Dermis blood vessel endothelial cell (primary cell): ENCODE results near the gene SOCS6. TPM values are rescaled to one million over a fixed set of nuclear protein-coding genes. Genes with fewer than 3 reads are reported as not detected.
A peak's percentile ranks its signal among the peaks of the same experiment; 100 is the strongest.
"Not testable (repeated sequence)": the region's sequence is repeated elsewhere in the genome, so short reads cannot be mapped to it uniquely, and the experiment has no call there.

Source experiments
- DNase-seq: peaks from one replicate; pipeline ENCODE4 v3.0.0; 2010
- total RNA-seq: library from RNA; depleted of rRNA; stranded (reverse); fragments of >200 nt; gene quantifications from 2 replicates; pipeline ENCODE4 v1.2.3, GENCODE V29; 2014

The SOCS6 gene
- total RNA-seq, 1 donor from 2014 or later: 36.6 TPM

DNA sequence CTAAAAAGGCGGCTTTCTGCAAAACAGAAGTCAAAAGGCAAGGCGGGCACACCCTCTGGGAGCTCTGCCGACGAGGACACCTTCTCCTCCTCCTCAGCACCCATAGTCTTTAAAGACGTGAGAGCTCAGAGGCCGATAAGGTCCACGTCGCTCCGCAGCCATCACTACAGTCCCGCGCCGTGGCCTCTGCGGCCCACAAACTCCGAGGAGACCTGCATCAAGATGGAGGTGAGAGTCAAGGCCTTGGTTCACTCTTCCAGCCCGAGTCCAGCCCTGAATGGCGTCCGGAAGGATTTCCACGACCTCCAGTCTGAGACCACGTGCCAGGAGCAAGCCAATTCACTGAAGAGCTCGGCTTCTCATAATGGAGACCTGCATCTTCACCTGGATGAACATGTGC, 36.1 kb downstream of the SOCS6 start:
- no peak for DNase-seq

DNA sequence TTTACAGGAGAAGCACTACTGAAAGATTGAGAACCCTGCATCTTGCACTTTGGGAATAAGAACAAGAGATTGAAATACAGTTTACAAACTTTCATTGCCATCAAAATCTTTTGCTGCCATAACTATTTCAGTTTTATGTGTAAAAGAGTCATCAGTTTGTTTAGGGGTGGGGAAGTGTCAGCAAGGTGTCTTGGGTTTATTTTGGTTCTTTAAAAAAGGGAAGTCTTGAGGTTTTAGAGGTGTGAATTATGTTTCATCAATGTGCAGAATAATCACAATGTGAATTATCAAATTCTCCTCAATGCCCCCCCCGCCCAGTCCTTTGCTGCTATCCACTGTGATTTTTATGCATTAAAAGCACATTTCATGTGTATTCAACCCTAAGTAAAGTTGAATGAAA, 37.4 kb downstream of the SOCS6 start:
- DNase-seq: no peak

DNA sequence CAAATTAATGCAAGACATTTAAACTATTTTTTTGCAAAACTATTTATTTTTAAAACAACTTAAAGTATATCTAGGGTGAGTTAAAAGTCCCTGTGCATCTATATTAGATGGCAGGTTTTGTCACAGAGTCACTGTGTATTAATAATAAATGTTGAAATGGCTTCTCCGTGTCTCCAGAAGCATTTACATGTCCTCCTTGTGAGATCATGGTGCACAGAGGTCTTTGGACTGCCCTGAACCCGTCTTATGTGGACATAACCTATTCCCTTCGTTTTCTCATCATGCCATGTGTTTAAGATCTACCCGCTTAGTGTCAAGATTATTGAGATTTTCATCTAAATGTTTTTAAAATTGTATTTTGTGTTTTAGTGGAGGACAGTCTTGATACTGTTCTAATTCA, 39.3 kb downstream of the SOCS6 start:
- DNase-seq: no peak

DNA sequence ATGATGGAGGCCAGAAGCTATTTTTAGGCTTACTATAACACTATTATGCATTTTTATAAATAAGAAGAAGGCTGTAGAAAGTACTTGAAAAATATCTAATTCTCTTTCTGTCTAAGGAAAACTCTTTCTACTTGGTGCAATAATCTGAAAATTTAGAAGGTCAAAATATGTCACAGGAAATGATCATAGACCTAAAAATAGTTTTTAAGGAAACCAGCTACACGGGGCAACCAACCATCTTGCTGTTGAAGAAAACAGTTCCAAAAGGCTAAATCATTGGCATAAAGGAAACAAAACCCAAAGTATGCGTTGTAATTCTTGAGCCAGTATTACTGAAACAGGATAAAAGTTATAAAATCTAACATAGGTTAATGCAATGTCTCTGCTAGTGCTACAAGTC, 40.2 kb downstream of the SOCS6 start:
- peak; percentile 65 for DNase-seq

DNA sequence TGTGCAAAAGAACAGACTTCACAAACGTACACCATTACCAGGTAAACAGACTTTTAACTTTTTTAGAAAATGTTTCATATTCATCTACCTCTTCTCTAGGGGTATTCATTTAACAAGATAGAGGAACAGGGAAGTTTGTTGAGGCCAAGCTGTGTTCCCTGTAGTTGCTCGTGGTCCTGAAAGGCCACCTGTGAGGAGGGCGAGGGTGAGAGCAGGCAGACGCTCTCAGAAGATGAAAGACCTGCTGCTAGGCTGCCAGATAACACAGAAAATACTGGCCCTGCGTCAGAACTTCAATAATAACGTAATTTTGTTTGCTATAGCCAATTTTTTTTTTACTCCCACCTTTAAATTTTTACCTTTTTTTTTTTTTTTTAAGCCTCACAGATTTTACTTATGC, 42.0 kb downstream of the SOCS6 start:
- no peak for DNase-seq

DNA sequence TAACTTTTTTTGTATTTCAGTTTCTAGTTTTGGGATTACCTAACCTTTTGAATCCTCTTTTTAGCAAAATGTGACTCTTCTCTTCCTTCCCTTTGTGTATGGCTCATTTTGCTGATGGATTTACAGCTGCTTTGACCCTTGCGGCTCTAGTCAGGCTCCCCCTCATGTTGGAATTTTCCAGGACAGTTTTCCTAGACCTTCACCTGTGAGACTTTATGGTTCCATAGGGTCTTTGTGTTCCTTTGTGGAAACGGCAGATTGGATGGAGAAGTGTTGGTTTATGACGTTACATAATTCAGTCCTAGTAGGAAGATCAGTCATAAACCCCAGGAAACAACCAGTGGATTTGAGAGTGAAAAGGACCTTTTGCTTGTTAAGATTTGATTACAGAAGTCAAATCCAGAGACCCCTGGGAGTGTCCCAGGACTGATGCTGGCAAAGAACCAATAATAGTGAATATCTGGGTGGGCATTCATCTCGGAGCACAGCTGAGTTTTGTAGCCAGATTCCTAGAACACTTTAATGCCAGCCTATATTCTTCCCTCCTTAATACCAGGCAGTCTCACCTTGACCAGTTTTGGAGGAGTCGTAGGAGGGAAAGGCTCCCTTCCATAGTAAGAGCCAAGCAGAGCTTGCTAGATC, 42.7 kb downstream of the SOCS6 start:
- no peak for DNase-seq

DNA sequence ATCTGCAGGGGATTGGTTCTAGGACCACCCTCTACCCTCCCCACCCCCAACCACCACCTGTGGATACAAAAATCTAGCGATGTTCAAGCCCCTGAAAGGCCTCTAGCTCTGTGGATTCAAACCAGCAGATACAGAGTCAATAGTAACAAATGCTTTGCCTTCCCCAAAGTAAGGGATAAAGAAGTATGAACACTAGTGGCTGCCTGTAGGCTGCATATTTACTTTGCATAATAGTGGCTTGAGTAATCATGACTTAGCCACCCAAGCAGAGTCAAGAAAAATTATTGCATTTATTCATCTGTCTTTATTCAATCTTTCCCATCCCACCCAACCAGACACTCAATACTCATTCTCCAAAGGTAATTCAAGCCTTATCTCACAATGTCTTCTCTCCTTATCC, 43.8 kb downstream of the SOCS6 start:
- DNase-seq: no peak

DNA sequence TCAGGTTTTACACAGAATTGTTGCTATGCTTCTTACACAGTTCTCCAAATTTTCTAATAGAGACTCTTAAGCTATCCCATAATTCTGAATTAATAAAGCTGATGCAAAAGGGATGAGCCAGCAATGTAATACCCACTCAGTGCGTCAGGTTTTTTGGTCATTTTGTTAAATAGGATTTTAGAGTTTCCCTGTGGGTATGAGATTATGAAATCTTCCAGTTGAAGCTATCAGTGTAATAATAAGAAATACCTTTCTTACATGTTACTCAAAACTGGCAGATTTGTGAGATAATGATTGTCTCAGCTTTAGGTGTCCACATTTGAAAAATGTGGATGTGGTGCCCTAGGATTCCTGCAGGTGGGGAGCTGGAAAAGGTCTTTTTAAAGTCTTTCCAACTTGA, 44.5 kb downstream of the SOCS6 start:
- DNase-seq: no peak

DNA sequence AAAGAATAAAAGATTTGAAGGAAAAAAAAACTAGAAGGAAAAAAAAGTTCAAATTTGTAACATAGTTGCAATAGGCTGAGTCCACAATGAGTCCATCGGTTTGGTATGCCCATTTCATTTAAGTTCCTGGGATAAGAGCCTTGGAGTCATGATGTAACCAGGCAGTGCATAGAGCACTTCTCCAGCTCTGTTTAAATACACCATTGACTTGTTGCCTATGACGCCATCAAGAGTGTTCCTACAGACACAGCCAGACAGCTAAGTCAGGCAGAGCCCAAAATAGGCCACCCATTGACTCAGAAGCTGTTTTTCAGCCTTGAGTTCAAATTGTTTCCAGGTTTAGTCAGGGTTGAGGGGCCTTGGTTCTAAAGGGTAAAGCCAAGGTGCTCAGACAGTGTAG, 44.9 kb downstream of the SOCS6 start:
- no peak for DNase-seq

DNA sequence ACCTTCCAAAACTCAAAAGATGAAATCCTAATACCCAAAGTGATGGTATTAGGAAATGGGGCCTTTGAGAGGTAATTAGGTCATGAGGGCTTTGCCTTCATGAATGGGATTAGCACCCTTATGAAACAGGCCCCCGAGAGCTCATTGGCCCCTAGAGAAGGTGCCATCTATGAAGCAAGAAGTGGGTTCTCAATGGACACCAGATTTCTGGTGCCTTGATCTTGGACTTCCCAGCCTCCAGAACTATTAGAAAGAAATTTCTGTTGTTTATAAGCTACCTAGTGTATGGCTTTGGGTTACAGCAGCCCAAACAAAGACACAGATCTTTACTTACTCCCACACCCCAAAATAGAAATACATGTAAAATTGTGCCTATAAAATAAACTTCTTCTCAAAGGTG, 45.4 kb downstream of the SOCS6 start:
- no peak for DNase-seq

DNA sequence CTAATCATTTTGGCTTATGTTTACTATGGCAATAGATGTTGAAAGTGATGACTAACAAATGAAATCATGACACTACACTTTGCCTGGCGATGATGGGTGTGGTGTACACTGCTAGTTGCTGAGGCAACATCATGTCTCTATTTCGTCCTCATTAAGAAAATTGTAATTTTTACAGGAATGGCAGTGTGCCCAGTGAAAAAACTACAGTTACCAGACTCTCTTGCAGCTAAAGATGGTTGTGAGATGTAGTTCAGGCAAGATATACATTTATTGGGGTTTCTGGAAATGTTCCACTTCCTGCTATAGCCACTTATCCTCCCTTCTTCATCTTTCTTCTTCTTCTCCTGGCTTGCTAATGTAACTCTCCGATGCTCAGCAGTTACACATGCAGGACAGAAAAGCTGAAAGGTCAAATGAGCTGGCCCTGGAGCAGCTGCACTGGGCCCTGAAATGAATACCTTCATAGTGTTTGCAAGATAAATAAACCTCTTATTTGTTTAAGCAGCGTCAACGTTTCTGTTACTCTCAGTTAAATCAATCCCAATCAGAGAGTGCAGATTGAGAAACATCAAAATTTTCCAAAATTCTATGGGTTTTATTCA, 46.0 kb downstream of the SOCS6 start:
- DNase-seq: no peak

DNA sequence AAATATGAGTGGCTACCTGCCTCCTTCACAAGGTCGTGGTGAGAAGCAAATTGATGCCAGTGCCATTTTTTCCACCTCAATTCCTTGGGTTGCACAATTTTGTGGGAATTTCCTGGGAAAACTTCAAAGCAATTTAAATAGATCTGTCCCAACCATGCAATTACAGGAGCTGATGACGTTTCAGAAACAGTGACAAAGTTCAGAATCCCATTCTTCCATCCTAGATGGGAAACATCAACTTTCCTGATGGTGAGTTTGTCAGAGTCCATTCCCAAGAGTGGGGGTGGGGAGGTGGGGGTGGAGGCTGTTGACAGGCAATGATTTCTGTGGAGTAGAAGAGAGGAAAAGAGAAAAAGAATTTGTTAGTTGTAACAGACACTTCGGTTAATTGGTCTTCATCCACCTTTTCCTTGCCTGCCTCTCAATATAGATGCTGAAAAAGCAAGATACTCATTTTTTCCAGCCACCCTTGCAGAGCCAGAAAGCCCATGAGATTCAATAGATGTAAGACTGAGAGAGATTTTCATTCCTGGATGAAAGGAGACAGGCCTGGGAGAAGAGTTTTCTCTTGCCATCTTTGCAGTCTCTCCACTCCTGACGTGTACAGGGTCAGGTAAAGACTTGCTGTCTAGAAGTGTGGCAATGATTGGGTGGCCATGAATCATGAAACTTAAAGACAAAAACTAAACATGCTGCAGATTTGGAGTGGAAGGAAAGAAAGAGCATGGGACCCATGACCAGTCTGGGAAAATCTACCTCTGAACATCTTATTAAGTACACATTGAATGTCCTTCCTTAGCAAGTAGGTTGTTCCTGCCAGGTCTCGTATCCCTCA, 47.3 kb downstream of the SOCS6 start:
- no peak for DNase-seq

DNA sequence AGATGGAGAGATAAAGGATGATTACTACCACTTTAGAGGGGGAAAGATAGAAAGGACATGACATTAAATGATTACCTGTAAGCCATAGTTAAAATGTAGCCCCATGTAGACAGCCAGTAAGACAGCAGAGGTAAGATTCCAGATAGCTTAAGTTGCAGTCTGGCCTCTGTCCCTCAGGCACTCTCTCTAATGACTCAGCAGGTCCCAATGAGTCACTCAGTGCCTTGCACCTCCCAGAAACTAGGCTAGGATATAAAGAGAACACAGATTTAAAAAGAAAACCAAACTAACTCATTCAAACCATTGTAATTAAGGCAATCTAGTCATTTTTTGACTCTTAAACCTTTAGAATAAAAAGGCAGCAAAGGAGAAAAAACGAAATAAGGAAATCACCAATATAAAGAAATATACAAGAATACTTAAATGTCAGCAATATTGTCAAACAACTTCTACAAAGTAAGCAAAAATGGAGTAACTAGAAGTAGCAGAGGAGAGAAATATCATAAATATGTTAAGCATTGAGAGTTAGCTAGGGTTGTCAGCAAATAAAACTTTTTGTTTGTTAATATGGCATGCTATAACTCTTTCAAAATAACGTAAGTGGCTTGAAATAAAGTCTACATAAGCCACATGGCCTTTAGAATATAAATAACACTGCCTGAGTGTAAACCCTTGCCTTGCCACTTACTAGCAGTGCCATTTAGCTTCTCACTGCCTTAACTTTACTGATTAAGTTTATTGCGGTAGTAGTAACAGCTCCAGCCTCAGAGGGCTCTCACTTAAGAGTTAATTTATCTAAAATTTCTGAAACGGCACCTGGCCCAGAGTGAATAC, 48.5 kb downstream of the SOCS6 start:
- peak; percentile 76 for DNase-seq

DNA sequence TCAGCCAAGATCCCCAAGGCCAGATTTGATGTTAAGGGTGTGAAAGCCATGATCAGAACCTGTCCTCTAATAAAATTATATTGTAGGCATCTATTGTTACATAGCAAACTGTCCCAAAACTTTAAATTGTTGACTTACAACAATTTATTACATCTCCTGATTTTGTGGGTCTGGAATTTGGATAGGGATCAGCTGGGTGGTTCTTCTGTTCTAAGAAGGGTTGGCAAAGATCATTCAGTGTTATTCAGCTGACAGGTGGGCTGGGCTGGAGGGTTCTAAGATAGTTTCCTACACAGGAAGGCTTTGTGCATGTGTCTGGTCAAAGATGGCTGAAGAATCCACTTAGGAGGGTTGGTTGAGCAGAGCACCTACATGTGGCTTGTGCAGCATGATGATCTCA, 50.0 kb downstream of the SOCS6 start:
- DNase-seq: no peak

DNA sequence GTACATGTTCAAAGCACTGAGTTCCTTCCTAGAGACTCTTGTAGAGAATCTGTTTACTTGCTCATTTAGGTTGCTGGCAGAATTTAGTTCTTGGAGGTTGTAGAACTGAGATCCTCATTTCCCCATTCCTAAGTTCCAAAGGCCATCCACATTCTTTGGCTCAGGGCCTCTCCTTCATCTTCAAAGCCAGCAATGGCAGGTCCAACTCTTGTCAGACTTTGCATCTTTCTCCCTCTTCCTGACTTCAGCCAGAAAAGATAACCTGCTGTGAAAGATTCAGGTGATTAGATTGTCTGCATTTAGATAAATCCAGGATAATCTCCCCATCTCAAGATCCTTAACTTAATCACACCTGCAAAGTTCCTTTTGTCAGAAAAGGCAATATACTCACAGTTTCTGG, 51.1 kb downstream of the SOCS6 start:
- no peak for DNase-seq

DNA sequence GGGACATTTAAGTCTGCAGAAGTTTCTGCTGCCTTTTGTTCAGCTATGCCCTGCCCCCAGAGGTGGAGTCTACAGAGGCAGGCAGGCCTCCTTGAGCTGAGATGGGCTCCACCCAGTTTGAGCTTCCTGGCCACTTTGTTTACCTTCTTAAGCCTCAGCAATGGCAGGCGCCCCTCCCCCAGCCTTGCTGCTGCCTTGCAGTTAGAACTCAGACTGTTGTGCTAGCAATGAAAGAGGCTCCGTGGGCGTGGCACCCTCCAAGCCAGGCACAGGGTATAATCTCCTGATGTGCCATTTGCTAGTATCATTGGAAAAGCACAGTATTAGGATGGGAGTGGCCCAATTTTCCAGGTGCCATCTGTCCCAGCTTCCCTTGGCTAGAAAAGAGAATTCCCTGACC, 59.6 kb downstream of the SOCS6 start:
- DNase-seq: not testable (repeated sequence)

DNA sequence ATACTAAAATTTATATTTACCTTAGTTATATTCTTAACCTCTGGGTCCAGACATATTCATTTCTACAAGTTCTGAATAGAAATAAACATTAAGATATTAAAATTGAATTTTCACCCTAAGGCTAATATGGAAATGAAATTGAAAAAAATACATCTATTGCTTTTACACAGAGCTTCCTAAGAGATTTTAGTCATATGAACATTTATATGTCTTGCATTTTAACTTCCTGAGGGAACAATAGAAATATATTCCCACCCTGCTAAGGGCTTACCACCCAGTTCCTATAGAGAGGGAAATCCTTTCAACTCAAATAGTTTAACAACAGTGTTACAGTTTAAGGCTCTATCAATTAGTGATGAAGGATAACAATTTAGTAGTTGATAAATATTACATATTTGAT, 60.5 kb downstream of the SOCS6 start:
- peak; percentile 17 for DNase-seq

DNA sequence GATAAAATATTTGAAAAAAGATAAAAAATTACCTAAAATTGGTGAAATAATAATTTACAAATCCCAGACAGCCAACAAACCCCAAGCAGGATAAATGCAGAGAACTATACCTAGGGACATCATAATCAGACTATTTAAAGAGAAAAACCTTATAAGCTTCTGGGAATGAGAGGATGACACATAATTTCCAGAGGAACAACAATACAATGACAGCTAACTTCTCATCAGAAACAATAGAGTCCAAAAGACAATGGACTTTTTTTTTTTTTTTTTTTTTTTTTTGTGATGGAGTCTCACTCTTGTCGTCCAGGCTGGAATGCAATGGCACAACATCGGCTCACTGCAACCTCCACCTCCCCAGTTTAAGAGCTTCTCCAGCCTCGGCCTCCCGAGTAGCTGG, 65.2 kb downstream of the SOCS6 start:
- peak; percentile 33 for DNase-seq

DNA sequence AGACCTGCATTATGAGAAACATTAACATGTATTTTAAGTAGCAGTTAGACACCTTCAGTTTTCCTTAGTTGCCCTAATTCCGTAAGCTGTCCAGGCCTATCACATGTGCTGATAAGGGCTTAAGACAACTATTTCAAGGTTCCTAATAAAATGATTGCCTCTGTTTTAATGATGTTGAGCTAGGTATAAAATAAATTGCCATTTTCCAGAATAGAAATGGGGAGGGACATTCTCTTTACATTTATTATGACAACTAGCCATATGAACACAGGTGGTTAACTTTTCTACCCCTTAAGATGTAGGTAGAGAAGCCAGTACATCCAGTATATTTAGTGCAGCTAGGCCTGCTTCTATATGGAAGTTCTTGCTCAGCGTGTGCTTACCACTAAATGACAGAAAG, 65.9 kb downstream of the SOCS6 start:
- DNase-seq: no peak

DNA sequence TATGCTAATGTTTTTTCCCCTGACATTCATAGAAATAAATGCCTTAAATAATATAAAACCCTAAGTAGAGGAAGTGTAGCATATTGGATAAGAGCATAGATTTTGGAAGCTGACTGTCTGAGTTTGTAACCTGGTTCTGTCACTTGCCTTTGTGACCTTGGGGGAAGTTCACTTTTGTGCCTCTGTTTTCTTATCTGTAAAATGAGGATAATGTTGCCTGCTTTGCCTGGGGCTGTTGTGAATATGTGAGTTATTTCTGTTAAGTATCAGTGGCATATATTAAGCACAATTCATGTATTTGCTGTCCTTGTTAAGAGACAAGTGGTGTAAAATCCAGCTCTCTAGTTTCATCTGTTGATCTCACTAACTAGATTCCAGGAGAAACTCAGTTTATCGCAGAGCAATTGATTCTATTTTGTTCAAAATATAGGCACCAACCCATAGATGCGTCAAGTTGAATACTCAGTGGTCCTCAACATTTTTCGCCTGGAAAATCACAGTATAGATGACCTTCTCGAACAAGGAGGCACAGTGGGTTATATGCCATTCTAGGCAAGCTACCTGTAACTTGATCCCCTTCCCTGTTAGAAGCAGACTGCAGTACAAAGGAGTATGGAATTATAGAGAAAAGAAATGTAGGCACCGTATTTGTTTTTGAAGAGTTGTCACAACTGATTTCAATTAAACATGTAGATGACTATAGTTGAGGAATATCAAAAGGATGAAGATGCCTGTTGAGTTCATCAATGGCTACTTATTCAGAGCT, 67.0 kb downstream of the SOCS6 start:
- no peak for DNase-seq

DNA sequence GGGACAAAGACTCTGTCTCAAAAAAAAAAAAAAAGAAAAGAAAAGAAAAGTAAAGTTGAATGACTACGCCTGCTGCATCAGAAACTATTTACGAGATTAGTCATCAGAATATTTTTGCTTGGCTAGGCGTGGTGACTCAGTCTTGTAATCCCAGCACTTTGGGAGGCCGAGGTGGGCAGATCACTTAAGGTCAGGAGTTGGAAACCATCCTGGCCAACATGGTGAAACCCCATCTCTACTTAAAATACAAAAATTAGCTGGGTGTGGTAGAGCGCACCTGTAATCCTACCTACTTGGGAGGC, 69.2 kb downstream of the SOCS6 start:
- DNase-seq: peak; percentile 58

DNA sequence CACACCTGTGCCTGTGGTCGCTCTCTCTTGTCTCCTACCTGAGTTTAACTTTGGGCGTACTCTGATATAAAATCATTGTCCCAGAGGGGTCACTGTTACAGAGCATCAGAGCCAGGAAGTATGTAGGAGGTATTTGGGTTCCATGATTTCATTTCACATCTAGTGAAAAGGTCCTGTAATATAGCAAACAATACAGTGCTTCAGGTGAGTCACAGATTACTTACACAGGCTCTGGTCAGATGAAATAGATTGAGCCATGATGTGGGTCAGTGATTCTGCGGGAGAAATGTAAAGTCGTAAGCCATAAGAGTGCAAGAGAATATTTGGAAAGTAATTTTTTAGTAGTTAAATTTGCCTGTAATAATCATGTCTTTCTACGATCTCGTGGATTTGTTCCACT, 70.2 kb downstream of the SOCS6 start:
- DNase-seq: no peak

DNA sequence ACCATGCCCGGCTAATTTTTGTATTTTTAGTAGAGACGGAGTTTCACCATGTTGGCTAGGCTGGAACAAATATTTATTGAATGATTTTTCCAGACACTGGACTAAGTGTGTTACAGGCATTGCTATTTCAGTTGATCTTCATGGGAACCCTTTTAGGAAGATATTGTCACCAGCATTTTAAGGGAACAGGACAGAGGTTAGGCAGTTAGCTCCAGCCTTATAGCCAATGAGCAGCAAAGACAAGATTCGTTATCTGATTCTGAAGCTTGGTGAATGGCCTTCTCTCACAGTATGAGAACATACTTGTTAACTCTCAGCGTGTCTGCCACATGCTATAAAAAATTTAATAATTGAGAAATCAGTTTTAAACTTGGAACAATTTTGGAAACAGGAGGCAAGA, 73.4 kb downstream of the SOCS6 start:
- DNase-seq: no peak
